Testis (tissue), 2 donors: ENCODE results near the gene MAGI2.

Experiments used
- CTCF ChIP-seq, 3 experiments: fragments of 450-650 bp in 2 of 3; fragments of 200-600 bp in 1 of 3; sonication (generic) in 1 of 3; IDR thresholded peaks; one replicate each; pipeline ENCODE4 v1.5.1; 2016 to 2019; ENCODE audit warnings: antibody characterized with exemption in 3 of 3, mild to moderate bottlenecking in 2 of 3, moderate library complexity in 1 of 3
- POLR2A ChIP-seq: fragments of 450-650 bp; IDR thresholded peaks from one replicate; pipeline ENCODE4 v1.6.1; 2017; ENCODE audit warnings: antibody characterized with exemption, mild to moderate bottlenecking, moderate library complexity

DNA sequence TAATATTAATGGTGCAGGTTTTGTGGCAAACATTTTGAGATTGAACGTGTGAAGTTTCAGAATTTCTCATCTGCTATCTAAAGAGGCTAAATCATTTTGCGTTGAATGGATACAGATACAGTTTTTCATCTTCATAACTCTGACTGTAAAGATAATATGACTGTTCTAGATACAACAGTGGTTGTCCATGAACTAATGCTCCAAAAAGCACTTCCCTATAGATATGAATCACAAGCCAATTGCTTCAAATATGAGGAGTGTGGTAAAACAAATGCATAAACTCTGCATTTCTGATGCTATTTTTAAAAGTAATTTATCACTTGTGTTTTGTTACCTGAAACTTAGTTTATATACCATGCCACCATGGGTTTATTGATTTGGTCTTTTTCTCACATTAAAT lies 750.1 kb downstream of the MAGI2 start:
- TF ChIP-seq CTCF (IDR thresholded peaks at IDR 0.05): no peak
- no peak for TF ChIP-seq POLR2A
